Upper lobe of left lung (tissue), 4 donors: ENCODE data around the gene NISCH.

ENCODE experiments used
- EP300 ChIP-seq, 4 donors: sonication (generic); formaldehyde crosslinking; IDR thresholded peaks; one replicate each; pipeline ENCODE4 v1.5.1; 2017; ENCODE audit warnings: antibody characterized with exemption in 4 of 4, control low read depth in 2 of 4
- TF ChIP-seq, protein P1 (sequence below), 6 experiments: fragments of 450-650 bp in 4 of 6; fragments of 200-600 bp in 2 of 6; sonication (generic) in 2 of 6; IDR thresholded peaks; one replicate each; pipeline ENCODE4 v1.5.1; 2016 to 2019; ENCODE audit warnings: antibody characterized with exemption in 6 of 6

DNA sequence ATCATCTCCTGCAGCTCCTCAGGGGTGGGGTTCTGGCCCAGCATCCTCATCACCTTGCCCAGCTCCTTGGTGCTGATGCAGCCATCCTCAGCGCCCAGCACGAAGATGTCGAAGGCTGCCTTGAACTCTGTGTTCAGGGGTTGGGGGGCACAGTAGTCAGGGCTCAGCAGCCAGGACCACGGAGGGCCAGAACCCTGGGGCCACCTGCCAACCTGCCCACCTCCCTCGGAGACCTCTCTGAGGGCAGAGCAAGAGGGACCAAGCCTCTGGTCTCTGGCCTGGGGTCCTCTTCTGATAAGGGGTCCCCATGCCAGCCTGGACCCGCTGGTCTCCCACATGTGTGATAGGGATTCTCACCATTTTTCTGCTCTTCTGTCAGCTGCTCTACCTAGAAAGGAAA lies 3.3 kb upstream of the NISCH start:
- TF ChIP-seq, protein P1, sequence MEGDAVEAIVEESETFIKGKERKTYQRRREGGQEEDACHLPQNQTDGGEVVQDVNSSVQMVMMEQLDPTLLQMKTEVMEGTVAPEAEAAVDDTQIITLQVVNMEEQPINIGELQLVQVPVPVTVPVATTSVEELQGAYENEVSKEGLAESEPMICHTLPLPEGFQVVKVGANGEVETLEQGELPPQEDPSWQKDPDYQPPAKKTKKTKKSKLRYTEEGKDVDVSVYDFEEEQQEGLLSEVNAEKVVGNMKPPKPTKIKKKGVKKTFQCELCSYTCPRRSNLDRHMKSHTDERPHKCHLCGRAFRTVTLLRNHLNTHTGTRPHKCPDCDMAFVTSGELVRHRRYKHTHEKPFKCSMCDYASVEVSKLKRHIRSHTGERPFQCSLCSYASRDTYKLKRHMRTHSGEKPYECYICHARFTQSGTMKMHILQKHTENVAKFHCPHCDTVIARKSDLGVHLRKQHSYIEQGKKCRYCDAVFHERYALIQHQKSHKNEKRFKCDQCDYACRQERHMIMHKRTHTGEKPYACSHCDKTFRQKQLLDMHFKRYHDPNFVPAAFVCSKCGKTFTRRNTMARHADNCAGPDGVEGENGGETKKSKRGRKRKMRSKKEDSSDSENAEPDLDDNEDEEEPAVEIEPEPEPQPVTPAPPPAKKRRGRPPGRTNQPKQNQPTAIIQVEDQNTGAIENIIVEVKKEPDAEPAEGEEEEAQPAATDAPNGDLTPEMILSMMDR (IDR thresholded peaks at IDR 0.05), result no peak
- TF ChIP-seq EP300 (IDR thresholded peaks at IDR 0.05), result no peak
